ACC112 (cell line): ENCODE data around the gene USP3.

Source experiments
- H2AFZ ChIP-seq: fragments of 200-600 bp; sonication (generic); one replicate; pipeline ENCODE4 v1.6.0; 2017; ENCODE audit warnings: antibody characterized with exemption, low read length; ENCODE audit not compliant: unreplicated experiment
- H3K27ac ChIP-seq: fragments of 200-600 bp; sonication (generic); 2 replicates; pipeline ENCODE4 v1.5.1; 2014; ENCODE audit warnings: low read depth, mild to moderate bottlenecking, antibody characterized with exemption, low read length, moderate library complexity
- H3K27me3 ChIP-seq: fragments of 200-600 bp; sonication (generic); 2 replicates; pipeline ENCODE4 v1.6.1; 2014; ENCODE audit warnings: mild to moderate bottlenecking, antibody characterized with exemption, low read length, moderate library complexity, mixed read lengths; ENCODE audit not compliant: insufficient read depth
- H3K36me3 ChIP-seq: fragments of 200-600 bp; sonication (generic); 2 replicates; pipeline ENCODE4 v1.6.1; 2016; ENCODE audit warnings: mild to moderate bottlenecking, antibody characterized with exemption, low read length, moderate library complexity, mixed read lengths; ENCODE audit not compliant: insufficient read depth
- H3K4me1 ChIP-seq: fragments of 200-600 bp; sonication (generic); one replicate; pipeline ENCODE4 v1.6.1; 2016; ENCODE audit warnings: low read length, mixed read lengths; ENCODE audit not compliant: insufficient read depth, unreplicated experiment, control insufficient read depth
- H3K4me3 ChIP-seq: fragments of 200-600 bp; sonication (generic); 2 replicates; pipeline ENCODE4 v1.5.1; 2014; ENCODE audit warnings: mild to moderate bottlenecking, low read depth, low read length
- H3K79me2 ChIP-seq: fragments of 200-600 bp; sonication (generic); one replicate; pipeline ENCODE4 v1.6.0; 2016; ENCODE audit warnings: low read length; ENCODE audit not compliant: control insufficient read depth, unreplicated experiment, insufficient read depth

Gene USP3

GRCh38 chr15:63504247-63504978, at the start of gene USP3:
TSS of gene USP3 (plus strand) at chr15:63504593. CDS start at chr15:63504740, 147 bp downstream.
- peaks cover 58% of the 10 kb centered on the region for H3K4me1 ChIP-seq
- H3K27ac ChIP-seq, result peak within 1 kb of the TSS; percentile 98
- H3K79me2 ChIP-seq, result peaks cover 45% of the 10 kb centered on the region
- H3K27me3 ChIP-seq, result no peaks in the 10 kb centered on the region
- peak within 1 kb of the TSS; percentile 90 for H3K4me3 ChIP-seq
- H3K36me3 ChIP-seq, result no peaks in the 10 kb centered on the region
- peak within 1 kb of the TSS; percentile 62 for H2AFZ ChIP-seq

GRCh38 chr15:63456258-63456657, 48.1 kb upstream of the USP3 start:
- Histone ChIP-seq H3K27me3 (no peaks in the 10 kb centered on the region), H3K36me3 (no peaks in the 10 kb centered on the region), H3K27ac (no peak overlapping the region), H3K79me2 (no peaks in the 10 kb centered on the region), H3K4me1 (peaks cover 7% of the 10 kb centered on the region), H3K4me3 (no peak overlapping the region), H2AFZ (no peak overlapping the region)

GRCh38 chr15:63457379-63457778, 47.0 kb upstream of the USP3 start:
- Histone ChIP-seq H3K4me3 (no peak overlapping the region), H2AFZ (peak overlapping the region; percentile 75), H3K36me3 (no peaks in the 10 kb centered on the region), H3K79me2 (no peaks in the 10 kb centered on the region), H3K27ac (no peak overlapping the region), H3K4me1 (peaks cover 18% of the 10 kb centered on the region), H3K27me3 (no peaks in the 10 kb centered on the region)

GRCh38 chr15:63458026-63458425, 46.4 kb upstream of the USP3 start:
- Histone ChIP-seq H3K27ac (no peak overlapping the region), H3K4me3 (no peak overlapping the region), H3K79me2 (no peaks in the 10 kb centered on the region), H2AFZ (no peak overlapping the region), H3K4me1 (peaks cover 20% of the 10 kb centered on the region), H3K36me3 (no peaks in the 10 kb centered on the region), H3K27me3 (no peaks in the 10 kb centered on the region)

GRCh38 chr15:63458794-63459395, 45.5 kb upstream of the USP3 start:
- H3K4me1 ChIP-seq, result peaks cover 20% of the 10 kb centered on the region
- no peak overlapping the region for H3K27ac ChIP-seq
- H2AFZ ChIP-seq, result no peak overlapping the region
- H3K27me3 ChIP-seq, result no peaks in the 10 kb centered on the region
- H3K4me3 ChIP-seq, result no peak overlapping the region
- no peaks in the 10 kb centered on the region for H3K79me2 ChIP-seq
- no peaks in the 10 kb centered on the region for H3K36me3 ChIP-seq

GRCh38 chr15:63460210-63461155, 43.9 kb upstream of the USP3 start:
- no peak overlapping the region for H2AFZ ChIP-seq
- H3K27ac ChIP-seq, result no peak overlapping the region
- no peaks in the 10 kb centered on the region for H3K79me2 ChIP-seq
- peaks cover 25% of the 10 kb centered on the region for H3K4me1 ChIP-seq
- H3K27me3 ChIP-seq, result no peaks in the 10 kb centered on the region
- no peaks in the 10 kb centered on the region for H3K36me3 ChIP-seq
- no peak overlapping the region for H3K4me3 ChIP-seq

GRCh38 chr15:63461230-63461985, 43.0 kb upstream of the USP3 start:
- Histone ChIP-seq H3K79me2 (no peaks in the 10 kb centered on the region), H3K4me1 (peaks cover 20% of the 10 kb centered on the region), H3K36me3 (no peaks in the 10 kb centered on the region), H3K27me3 (no peaks in the 10 kb centered on the region), H3K4me3 (peak overlapping the region; percentile 27; the same call in 1 of the 2 replicates), H3K27ac (peak overlapping the region; percentile 17; the same call in 1 of the 2 replicates), H2AFZ (peak overlapping the region; percentile 86)

GRCh38 chr15:63462088-63462487, 42.3 kb upstream of the USP3 start:
- Histone ChIP-seq H3K27me3 (no peaks in the 10 kb centered on the region), H3K36me3 (no peaks in the 10 kb centered on the region), H3K4me3 (peak overlapping the region; percentile 27; the same call in 1 of the 2 replicates), H3K79me2 (no peaks in the 10 kb centered on the region), H2AFZ (peak overlapping the region; percentile 86), H3K27ac (peak overlapping the region; percentile 17; the same call in 1 of the 2 replicates), H3K4me1 (peaks cover 20% of the 10 kb centered on the region)

- no peaks in the 10 kb centered on the region for H3K27me3 ChIP-seq
- H3K79me2 ChIP-seq, result no peaks in the 10 kb centered on the region
- H3K4me3 ChIP-seq, result no peak overlapping the region
- no peak overlapping the region for H3K27ac ChIP-seq
- H2AFZ ChIP-seq, result no peak overlapping the region
- no peaks in the 10 kb centered on the region for H3K36me3 ChIP-seq
- peaks cover 20% of the 10 kb centered on the region for H3K4me1 ChIP-seq
These were observed 41.4 kb upstream of the USP3 start for GRCh38 chr15:63463036-63463435.

GRCh38 chr15:63463793-63464192, 40.6 kb upstream of the USP3 start:
- Histone ChIP-seq H3K36me3 (no peaks in the 10 kb centered on the region), H3K27me3 (no peaks in the 10 kb centered on the region), H3K4me1 (peaks cover 20% of the 10 kb centered on the region), H3K27ac (no peak overlapping the region), H3K4me3 (no peak overlapping the region), H2AFZ (no peak overlapping the region), H3K79me2 (no peaks in the 10 kb centered on the region)
